HG03103 (cell line): ENCODE data around the gene MIA2.
A peak's percentile ranks its signal among the peaks of the same experiment; 100 is the strongest.
"Not testable (repeated sequence)": the region's sequence is repeated elsewhere in the genome, so short reads cannot be mapped to it uniquely, and the experiment has no call there.

Experiments used
- ATAC-seq: cut with Tn5 transposase; IDR thresholded peaks from one replicate; pipeline ENCODE4 v1.9.1; 2021; ENCODE audit warnings: low read depth; ENCODE audit not compliant: unreplicated experiment

Gene MIA2, protein sequence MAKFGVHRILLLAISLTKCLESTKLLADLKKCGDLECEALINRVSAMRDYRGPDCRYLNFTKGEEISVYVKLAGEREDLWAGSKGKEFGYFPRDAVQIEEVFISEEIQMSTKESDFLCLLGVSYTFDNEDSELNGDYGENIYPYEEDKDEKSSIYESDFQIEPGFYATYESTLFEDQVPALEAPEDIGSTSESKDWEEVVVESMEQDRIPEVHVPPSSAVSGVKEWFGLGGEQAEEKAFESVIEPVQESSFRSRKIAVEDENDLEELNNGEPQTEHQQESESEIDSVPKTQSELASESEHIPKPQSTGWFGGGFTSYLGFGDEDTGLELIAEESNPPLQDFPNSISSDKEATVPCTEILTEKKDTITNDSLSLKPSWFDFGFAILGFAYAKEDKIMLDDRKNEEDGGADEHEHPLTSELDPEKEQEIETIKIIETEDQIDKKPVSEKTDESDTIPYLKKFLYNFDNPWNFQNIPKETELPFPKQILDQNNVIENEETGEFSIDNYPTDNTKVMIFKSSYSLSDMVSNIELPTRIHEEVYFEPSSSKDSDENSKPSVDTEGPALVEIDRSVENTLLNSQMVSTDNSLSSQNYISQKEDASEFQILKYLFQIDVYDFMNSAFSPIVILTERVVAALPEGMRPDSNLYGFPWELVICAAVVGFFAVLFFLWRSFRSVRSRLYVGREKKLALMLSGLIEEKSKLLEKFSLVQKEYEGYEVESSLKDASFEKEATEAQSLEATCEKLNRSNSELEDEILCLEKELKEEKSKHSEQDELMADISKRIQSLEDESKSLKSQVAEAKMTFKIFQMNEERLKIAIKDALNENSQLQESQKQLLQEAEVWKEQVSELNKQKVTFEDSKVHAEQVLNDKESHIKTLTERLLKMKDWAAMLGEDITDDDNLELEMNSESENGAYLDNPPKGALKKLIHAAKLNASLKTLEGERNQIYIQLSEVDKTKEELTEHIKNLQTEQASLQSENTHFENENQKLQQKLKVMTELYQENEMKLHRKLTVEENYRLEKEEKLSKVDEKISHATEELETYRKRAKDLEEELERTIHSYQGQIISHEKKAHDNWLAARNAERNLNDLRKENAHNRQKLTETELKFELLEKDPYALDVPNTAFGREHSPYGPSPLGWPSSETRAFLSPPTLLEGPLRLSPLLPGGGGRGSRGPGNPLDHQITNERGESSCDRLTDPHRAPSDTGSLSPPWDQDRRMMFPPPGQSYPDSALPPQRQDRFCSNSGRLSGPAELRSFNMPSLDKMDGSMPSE (N-terminal part only)

DNA sequence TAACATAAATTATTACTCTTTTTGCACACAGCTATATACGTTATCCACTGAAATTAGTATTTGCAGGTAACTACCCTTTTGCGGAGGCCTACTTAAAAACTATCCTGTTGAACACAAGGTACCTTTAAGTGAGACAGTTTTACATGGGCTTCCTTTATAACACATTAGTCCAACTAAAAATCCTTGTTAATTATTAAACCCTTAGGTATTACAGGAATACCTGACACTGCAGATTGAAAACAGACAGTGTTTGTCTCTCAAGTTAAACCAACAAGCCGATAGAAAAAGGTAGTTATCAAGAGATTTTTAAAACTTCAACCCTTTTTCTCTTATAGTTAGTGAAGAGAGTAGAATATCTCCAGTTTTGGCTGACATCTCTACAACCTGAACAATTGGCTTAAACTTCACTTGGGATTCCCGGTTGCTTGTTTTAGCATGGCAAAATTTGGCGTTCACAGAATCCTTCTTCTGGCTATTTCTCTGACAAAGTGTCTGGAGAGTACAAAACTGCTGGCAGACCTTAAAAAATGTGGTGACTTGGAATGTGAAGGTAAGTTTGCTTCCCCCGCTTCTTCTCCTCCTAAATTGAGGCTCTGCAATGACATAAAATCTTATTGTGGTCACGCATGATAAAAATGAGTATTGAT, at the start of gene MIA2:
TSS of gene MIA2 (plus strand) at position 236 of the 647 bp plus-strand sequence. CDS start at position 436, 200 bp downstream.
- ATAC-seq = no peak

DNA sequence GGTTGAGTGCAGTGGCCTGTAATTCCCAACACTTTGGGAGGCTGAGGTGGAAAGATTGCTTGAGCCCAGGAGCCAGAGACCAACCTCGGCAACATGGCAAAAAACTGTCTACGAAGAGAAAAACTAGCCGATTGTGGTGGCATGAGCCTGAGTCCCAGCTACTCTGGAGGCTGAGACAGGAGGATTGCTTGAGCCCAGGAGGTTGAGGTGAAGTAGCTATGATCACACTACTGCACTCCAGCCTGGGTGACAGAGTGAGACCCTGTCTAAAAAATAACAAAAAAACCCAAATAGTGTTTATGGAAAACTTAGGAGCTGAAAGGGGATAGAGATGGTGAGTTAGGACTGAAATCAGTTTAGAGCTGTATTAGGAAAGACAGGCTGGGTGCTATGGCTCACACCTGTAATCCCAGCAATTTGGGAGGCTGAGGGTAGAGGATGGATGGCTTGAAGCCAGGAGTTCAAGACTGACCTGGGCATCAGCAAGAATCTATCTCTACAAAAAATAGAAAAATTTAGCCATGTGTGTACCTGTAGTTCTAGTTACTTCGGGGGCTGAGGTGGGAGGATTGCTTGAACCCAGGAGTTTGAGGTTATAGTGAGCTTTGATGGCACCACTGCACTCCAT, 49.0 kb upstream of the MIA2 start:
- no peak for ATAC-seq

DNA sequence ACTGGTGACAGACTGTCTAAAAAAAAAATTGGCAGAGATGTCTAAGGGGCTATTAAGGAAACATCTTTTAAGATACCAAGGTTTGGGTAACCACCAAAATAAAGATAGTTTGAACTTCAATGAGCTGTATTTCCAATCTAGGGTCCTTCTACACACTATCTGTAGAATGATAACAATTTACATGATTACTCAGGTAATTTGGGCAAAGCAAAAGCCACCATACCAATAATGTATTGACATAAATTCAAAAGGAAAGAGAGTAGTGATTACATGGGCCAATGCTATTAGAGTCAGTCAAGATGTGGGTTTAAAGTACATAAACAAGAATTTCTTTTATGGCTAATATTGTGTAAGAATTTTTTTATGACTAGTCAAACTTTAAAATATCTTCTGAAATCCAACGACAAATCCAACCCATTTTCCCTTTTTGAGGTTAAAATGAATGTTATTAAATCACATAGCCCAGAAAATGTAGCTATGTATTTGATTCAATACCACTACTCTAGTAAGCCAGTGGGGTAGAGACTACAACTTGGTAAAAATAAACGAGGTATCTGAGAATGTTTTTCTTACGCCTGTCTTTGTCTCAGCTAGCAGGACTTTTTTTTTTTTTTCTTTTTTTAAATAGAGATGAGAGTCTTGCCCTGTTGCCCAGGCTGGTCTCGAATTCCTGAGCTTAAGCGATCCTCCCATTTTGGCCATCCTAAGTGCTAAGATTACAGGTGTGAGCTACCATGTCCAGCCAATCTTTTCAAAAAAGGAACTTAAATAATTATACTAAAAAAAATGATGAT, 48.3 kb upstream of the MIA2 start:
- ATAC-seq = no peak

DNA sequence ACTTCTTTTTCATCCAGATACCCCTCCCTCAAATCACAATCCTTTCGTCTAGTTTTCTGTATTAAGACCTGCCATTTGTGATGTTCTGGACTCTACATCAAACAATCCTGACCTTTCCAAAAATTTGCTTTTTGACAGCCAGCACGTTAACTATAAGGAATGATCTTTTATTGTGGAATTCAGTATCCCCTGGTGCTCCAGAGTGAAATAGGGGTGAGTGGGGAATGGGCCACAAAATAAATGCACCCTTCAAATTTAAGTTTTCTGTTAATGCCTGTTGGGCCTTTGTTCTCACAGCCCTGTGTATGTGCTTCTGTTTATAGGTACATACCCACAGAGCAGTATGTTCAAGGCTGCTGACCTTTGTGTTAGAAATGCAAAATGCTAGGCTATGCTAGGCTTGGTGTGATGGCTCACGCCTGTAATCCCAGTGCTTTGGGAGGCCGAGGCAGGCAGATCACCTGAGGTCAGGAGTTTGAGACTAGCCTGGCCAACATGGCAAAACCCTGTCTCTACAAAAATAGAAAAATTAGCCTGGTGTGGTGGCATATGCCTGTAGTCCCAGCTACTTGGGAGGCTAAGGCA, 46.7 kb upstream of the MIA2 start:
- no peak for ATAC-seq

DNA sequence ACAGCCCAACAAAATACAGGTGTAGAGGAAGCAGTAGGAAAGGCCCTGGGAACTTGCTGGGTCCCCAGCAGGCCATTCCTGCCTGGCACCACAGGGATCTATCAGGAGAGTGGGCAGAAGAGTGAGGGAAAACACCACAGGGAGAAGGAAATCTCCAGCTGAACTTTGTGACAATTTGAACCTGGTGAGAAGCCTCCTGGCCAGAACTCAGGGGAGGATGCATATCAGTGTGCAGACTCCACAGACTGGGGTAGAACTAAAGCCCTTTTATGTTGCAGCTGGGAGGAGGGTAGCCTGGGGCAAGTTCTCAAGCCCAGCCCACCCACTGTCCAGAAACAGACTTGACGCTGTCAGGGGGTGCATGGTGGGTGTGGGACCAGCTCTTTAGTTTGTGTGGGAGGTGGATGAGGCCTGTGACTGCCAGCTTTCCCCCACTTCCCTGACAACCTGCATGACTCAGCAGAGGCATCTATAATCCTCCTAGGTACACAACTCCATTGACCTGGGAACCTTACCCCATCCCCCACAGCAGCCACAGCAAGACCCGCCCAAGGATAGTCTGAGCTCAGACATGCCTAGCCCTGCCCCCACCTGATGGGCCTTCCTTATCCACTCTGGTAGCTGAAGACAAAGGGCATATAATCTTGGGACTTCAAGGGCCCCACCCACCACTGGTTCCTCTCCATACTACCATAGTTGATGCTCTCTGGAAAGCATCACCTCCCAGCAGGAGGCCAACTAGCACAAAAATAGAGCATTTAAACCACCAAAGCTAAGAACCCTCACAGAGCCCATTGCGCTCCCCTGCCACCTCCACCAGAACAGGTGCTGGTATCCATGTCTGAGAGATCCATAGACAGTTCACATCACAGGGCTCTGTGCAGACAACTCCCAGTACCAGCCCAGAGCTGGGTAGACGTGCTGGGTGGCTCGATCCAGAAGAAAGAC, 29.8 kb upstream of the MIA2 start:
- no peak for ATAC-seq

DNA sequence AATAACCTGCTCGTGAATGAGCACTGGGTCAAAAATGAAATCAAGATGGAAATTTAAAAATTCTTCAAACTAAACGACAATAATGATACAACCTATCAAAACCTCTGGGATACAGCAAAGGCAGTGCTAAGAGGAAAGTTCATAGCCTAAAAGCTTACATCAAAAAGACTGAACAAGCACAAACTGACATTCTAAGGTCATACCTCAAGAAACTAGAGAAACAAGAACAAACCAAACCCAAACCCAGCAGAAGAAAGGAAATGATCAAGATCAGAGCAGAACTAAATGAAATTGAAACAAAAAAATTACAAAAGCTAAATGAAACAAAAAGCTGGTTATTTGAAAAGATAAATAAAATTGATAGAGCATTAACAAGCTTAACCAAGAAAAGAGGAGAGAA, 26.3 kb upstream of the MIA2 start:
- not testable (repeated sequence) for ATAC-seq

DNA sequence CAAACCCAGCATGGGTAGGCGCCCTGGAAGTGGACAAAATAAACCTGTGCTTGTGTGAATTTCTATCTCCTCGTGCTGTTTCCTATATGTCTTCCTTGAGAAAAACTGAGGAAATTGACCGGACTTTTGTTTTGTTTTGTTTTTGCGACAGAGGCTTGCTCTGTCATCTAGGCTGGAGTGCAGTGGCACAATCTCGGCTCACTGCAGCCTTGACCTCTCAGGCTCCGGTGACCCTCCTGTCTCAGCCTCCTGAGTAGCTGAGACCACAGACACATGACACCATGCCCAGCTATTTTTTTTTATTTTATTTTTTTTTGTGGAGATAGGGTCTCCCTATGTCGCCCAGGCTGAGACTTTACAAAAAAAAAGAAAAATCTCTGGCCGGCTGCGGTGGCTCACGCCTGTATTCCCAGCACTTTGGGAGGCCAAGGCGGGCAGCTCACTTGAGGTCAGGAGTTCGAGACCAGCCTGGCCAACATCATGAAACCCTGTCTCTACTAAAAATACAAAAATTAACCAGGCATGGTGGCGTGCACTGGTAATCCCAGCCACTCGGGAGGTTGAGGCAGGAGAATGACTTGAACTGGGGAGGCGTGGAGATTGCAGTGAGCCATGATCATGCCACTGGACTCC, 22.5 kb upstream of the MIA2 start:
- ATAC-seq = no peak

DNA sequence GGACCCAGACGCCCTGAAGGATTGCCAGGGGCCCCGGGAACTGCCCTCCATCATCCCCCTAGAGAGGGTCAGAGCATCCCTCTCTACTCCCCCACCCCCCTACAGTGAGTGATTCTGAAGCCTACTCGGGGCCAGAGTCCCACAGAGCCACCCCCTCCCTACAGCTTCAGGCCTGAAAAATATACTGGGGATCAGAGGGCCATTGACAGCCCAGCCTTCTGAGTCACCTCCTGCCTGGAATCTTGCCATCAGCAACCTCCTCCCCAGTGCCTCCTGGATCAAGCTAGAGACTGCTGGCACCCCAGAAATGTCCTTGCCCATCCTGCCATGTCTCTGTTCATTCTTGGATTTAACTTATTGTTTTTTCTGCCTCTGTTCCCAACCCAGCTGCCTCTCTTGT, 21.7 kb upstream of the MIA2 start:
- no peak for ATAC-seq

DNA sequence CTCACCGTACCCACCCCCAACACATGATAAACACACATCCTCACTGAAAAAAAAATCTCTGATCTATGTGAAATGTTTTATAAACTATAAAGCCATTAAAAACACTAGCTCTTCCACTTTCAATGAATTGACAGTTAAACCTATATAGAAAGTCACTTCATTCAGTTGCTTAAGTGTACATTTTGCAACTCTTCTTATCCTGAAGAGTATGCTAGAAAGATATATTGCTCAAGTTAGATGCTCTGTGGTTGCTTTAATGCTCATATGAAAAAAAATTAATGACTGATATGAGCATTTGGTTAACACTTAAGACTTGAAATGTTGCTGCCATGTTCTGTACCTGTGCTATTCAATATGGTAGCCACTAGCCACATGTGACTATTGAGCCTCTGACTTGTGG, 21.0 kb upstream of the MIA2 start:
- ATAC-seq = no peak

DNA sequence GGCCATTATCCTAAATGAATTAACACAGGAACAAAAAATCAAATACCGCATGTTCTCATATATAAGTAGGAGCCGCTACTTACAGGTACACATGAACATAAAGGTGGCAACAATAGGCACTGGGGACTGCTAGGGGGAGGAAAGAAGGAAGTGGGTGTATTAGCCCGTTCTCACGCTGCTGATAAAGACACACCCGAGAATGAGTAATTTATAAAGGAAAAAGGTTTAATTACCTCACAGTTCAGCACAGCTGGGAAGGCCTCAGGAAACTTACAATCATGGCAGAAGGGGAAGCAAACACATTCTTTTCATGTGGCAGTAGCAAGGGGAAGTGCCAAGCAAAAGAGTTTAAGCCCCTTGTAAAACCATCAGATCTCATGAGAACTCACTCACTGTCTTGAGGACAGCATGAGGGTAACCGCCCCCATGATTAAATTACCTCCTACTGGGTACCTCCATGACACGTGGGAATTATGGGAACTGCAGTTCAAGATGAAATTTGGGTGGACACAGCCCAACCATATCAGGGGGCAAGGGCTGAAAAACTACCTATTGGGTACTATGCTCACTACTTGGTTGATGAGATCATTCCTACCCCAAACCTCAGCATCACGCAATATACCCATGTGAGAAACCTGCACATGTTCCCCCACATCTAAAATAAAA, 16.4 kb upstream of the MIA2 start:
- ATAC-seq = no peak

DNA sequence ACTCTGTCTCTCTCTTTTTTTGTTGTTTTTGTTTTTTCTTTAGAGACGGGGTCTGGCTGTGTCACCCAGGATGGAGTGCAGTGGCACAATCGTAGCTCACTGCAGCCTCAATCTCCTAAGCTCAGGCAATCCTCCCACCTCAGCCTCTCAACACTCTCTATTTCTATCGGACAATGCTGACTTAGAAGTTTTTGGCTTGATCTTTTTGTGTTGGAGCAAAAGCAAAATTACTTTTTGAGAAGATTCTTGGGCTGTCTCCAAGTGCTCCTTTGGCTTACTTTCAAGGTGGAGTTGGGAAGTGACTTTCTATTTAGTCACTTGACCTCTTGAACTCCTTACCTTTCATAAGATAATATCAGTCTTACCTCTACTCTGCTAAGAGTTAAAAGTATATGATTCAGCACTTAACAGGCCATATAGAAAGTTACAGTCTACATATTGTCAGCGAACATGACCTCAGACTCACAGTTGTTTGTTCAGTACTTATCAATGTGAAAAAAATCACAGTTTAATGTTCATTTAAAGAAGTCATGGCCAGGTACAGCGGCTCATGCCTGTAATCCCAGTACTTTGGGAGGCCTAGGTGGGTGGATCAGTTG, 15.4 kb upstream of the MIA2 start:
- no peak for ATAC-seq

DNA sequence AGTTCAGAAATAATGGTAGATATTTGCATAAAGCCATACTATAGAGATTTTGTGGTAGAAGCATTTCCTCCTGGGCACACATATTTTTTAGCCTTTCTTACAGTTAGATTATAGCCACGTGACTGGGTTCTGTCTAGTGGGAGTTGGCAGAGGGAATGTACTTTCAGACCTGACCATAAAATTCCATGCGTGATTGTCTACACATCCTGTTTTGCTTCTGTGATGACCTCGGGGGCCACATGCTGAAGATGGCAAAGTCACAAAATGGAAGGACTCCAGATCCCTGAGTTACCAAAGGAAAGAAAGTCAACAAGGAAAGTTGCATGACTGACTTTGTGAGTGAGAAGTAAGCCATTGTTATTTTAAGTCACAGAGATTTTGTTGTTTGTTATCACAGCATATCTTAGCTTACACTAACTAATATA, 14.6 kb upstream of the MIA2 start:
- ATAC-seq = no peak

DNA sequence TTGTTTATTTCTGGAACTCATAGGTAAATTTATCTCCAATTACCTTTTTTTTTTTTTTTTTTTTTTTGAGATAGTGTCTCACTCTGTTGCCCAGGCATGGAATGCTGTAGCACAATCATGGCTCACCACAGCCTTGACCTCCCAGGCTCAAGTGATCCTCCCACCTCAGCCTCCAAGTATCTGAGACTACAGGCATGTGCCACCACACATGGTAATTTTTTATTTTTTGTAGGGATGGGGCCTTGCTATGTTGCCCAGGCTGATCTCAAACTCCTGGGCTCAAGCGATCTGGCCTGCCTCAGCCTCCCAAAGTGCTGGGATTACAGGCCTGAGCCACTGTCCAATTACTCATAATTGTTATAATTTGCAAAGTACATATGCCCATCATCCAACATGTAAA, 13.2 kb upstream of the MIA2 start:
- ATAC-seq = not testable (repeated sequence)

DNA sequence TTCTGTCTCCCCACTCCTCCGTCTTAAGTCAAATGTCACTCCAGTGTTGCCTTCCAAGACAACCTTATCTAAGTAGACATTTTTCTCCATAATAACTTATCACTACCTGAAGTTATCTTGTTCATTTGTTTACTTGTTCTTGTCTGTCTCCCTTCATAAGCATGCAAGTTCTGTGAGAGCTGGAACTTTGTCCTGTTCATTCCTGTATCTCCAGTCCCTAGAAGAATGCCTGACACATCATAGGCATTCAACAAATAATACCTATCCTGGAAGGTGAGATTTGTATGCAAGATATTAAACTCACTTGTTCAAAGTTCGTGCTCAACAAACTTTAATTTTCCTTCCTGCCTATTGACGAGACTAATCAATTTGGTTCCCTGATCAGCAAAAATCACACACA, 5.7 kb upstream of the MIA2 start:
- ATAC-seq = no peak

DNA sequence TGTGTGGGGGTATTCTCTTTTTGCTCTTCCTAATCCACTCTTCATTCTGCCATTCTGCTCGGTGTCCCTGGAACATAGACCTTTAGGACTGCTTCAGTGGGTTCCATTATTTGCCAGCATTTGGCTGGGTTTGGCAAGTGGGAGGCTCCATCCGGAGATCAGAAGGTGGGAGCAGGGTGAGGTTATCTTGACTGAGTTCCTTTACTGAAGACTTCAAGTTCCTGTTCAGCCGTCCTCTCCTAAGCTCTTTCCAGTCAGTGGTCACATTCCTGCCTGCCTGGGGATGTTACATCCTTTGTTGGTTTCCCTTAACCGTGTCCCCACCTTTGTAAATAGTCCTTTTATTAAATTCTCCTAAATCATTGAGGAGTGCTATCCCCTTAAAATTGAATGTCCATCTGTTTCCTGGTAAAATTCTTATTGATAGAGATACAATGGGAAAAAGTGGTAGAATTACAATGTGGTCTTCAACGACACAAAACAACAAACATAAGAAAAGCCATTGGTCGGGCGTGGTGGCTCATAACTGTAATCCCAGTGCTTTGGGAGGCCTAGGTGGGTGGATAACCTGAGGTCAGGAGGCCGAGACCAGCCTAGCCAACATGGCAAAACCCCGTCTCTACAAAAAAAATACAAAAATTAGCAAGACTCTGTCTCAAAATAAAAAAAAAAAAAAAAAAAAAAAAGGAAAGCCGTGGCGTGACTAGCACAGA, 5.0 kb upstream of the MIA2 start:
- no peak for ATAC-seq

DNA sequence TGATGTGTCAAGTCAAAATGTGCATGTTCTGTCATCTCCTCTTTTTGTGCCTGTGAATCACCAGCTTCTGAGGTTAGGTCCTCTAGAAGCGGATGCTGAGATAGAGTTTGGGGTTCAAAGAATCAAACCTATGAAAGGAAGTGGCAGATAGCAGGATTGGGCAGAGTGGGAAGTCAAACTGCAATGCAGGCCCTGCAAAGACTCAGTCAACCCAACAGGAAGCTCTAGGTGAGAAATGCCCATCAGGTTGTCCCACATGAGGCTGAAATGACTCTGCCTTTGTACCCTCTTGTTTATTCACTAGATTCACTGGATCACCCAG, 4.5 kb upstream of the MIA2 start:
- ATAC-seq = peak; percentile 85
